ENCODE measurements around the gene NT5C2. TPM values are rescaled to one million over a fixed set of nuclear protein-coding genes. Genes with fewer than 3 reads are reported as not detected.
A peak's percentile ranks its signal among the peaks of the same experiment; 100 is the strongest.

The NT5C2 gene
- polyA plus RNA-seq, 6 donors from 2014 or later: 49.2 to 68.2 (median 61.9) TPM

- DNase-seq (no peak), ATAC-seq (ENCODE audit: low read depth in 2 of 2) (no peak)
- Mint-ChIP-seq H3K36me3 (no peaks in the 10 kb centered on the region), H3K9me3 (no peaks in the 10 kb centered on the region), H3K27ac (peak overlapping the region in 1 of 6 donors; percentile 28), H3K4me3 (no peak overlapping the region), H3K4me1 (peaks cover 10 to 14% (median 12%) of the 10 kb centered on the region in 3 donors), H3K27me3 (no peaks in the 10 kb centered on the region)
Observed at GRCh38 chr10:103040418-103040817, 152.7 kb downstream of the NT5C2 start.

- H3K27me3 Mint-ChIP-seq: no peaks in the 10 kb centered on the region
- peaks cover 12 to 14% (median 13%) of the 10 kb centered on the region in 3 donors for H3K4me1 Mint-ChIP-seq
- H3K27ac Mint-ChIP-seq: no peak overlapping the region
- H3K36me3 Mint-ChIP-seq: no peaks in the 10 kb centered on the region
- no peaks in the 10 kb centered on the region for H3K9me3 Mint-ChIP-seq
- H3K4me3 Mint-ChIP-seq: no peak overlapping the region
- ATAC-seq (ENCODE audit: low read depth in 2 of 2) (no peak), DNase-seq (no peak)
Observed at GRCh38 chr10:103038570-103038969, 154.5 kb downstream of the NT5C2 start.

Other genes with a start within 250 kb of the NT5C2 start
- not detected for gene RPEL1, start 52.6 kb upstream of the NT5C2 start, polyA plus RNA-seq (ENCODE audit: low read depth in 6 of 6)
- not detected for gene INA, start 83.9 kb upstream of the NT5C2 start, polyA plus RNA-seq (ENCODE audit: low read depth in 6 of 6)
- 10 to 100 TPM in 2 of 6 donors, 1 to 10 TPM in 4; 7.9 to 12.2 (median 9.1) TPM for gene PCGF6, start 157.9 kb upstream of the NT5C2 start, polyA plus RNA-seq (ENCODE audit: low read depth in 6 of 6)
- 1 to 10 TPM; 3.4 to 5.3 (median 4.2) TPM for gene TAF5, start 174.7 kb upstream of the NT5C2 start, polyA plus RNA-seq (ENCODE audit: low read depth in 6 of 6)
- gene ATP5MK, start 203.2 kb upstream of the NT5C2 start, polyA plus RNA-seq (ENCODE audit: low read depth in 6 of 6): 100 to 1,000 TPM; 364 to 441 (median 409) TPM
- 10 to 100 TPM in 2 of 6 donors, 1 to 10 TPM in 4; 5.0 to 16.0 (median 9.4) TPM for gene PDCD11, start 203.4 kb upstream of the NT5C2 start, polyA plus RNA-seq (ENCODE audit: low read depth in 6 of 6)

Measured in naive B cell (primary cell).